ENCODE measurements around the gene ZDHHC5.
"Not testable (repeated sequence)": the region's sequence is repeated elsewhere in the genome, so short reads cannot be mapped to it uniquely, and the experiment has no call there.

ZDHHC5 gene

GRCh38 chr11:57650739-57651090 is 17.2 kb upstream of the ZDHHC5 start:
- peaks cover 5% of the 10 kb centered on the region for H3K4me1 ChIP-seq (ENCODE audit: insufficient read depth, low read length, severe bottlenecking)
- TF ChIP-seq EZH2 (IDR thresholded peaks at IDR 0.05; ENCODE audit: borderline replicate concordance, low read length) (no peak), CTCF (IDR thresholded peaks at IDR 0.05; ENCODE audit: low read length) (no peak)
- H3K9ac ChIP-seq (ENCODE audit: low read length): no peak overlapping the region
- H3K79me2 ChIP-seq (ENCODE audit: insufficient read depth, low read length): no peaks in the 10 kb centered on the region
- no peak overlapping the region for H2AFZ ChIP-seq (ENCODE audit: low read length)
- no peak overlapping the region for H3K27ac ChIP-seq (ENCODE audit: low read depth, low read length, poor library complexity, severe bottlenecking)
- no peaks in the 10 kb centered on the region for H3F3A ChIP-seq (ENCODE audit: insufficient read depth, low read length)
- no peaks in the 10 kb centered on the region for H3K9me3 ChIP-seq (ENCODE audit: low read length)
- H3K4me3 ChIP-seq (ENCODE audit: low read depth, low read length, poor library complexity, severe bottlenecking): no peak overlapping the region
- 0 out of 2 replicates have a peak, but pooled peaks cover 4% of the 10 kb centered on the region for H3K27me3 ChIP-seq (ENCODE audit: insufficient read depth, low read length)
- H3K9me2 ChIP-seq (ENCODE audit: low read depth, low read length): no peaks in the 10 kb centered on the region
- no peaks in the 10 kb centered on the region for H3K36me3 ChIP-seq (ENCODE audit: insufficient read depth, low read length)
- no peak overlapping the region for H3K4me2 ChIP-seq (ENCODE audit: low read length)
- H4K20me1 ChIP-seq (ENCODE audit: insufficient read depth, low read length): no peaks in the 10 kb centered on the region

- H3K27me3 ChIP-seq (ENCODE audit: insufficient read depth, low read length): 0 out of 2 replicates have a peak, but pooled peaks cover 4% of the 10 kb centered on the region
- peaks cover 5% of the 10 kb centered on the region for H3K4me1 ChIP-seq (ENCODE audit: insufficient read depth, low read length, severe bottlenecking)
- H3K79me2 ChIP-seq (ENCODE audit: insufficient read depth, low read length): no peaks in the 10 kb centered on the region
- H3K9me3 ChIP-seq (ENCODE audit: low read length): no peaks in the 10 kb centered on the region
- H4K20me1 ChIP-seq (ENCODE audit: insufficient read depth, low read length): no peaks in the 10 kb centered on the region
- no peaks in the 10 kb centered on the region for H3K36me3 ChIP-seq (ENCODE audit: insufficient read depth, low read length)
- no peak overlapping the region for H3K27ac ChIP-seq (ENCODE audit: low read depth, low read length, poor library complexity, severe bottlenecking)
- no peak overlapping the region for H3K4me3 ChIP-seq (ENCODE audit: low read depth, low read length, poor library complexity, severe bottlenecking)
- no peak overlapping the region for H3K9ac ChIP-seq (ENCODE audit: low read length)
- H3F3A ChIP-seq (ENCODE audit: insufficient read depth, low read length): no peaks in the 10 kb centered on the region
- H3K4me2 ChIP-seq (ENCODE audit: low read length): no peak overlapping the region
- no peaks in the 10 kb centered on the region for H3K9me2 ChIP-seq (ENCODE audit: low read depth, low read length)
- no peak overlapping the region for H2AFZ ChIP-seq (ENCODE audit: low read length)
- TF ChIP-seq CTCF (IDR thresholded peaks at IDR 0.05; ENCODE audit: low read length): no peak
- no peak for TF ChIP-seq EZH2 (IDR thresholded peaks at IDR 0.05; ENCODE audit: borderline replicate concordance, low read length)
Observed at GRCh38 chr11:57651408-57651807, 16.5 kb upstream of the ZDHHC5 start.

GRCh38 chr11:57652230-57652629 is 15.7 kb upstream of the ZDHHC5 start:
- not testable (repeated sequence) for H3F3A ChIP-seq (ENCODE audit: insufficient read depth, low read length); H3K36me3 ChIP-seq (ENCODE audit: insufficient read depth, low read length); H3K4me2 ChIP-seq (ENCODE audit: low read length); H3K4me3 ChIP-seq (ENCODE audit: low read depth, low read length, poor library complexity, severe bottlenecking); H2AFZ ChIP-seq (ENCODE audit: low read length); H3K27ac ChIP-seq (ENCODE audit: low read depth, low read length, poor library complexity, severe bottlenecking); H3K79me2 ChIP-seq (ENCODE audit: insufficient read depth, low read length); H3K9ac ChIP-seq (ENCODE audit: low read length); H3K27me3 ChIP-seq (ENCODE audit: insufficient read depth, low read length); H4K20me1 ChIP-seq (ENCODE audit: insufficient read depth, low read length); H3K9me3 ChIP-seq (ENCODE audit: low read length); H3K9me2 ChIP-seq (ENCODE audit: low read depth, low read length)
- peaks cover 12% of the 10 kb centered on the region for H3K4me1 ChIP-seq (ENCODE audit: insufficient read depth, low read length, severe bottlenecking)

GRCh38 chr11:57652662-57653061 is 15.3 kb upstream of the ZDHHC5 start:
- Histone ChIP-seq H3K4me2 (ENCODE audit: low read length) (no peak overlapping the region), H4K20me1 (ENCODE audit: insufficient read depth, low read length) (no peaks in the 10 kb centered on the region), H3K27me3 (ENCODE audit: insufficient read depth, low read length) (0 out of 2 replicates have a peak, but pooled peaks cover 4% of the 10 kb centered on the region), H3K36me3 (ENCODE audit: insufficient read depth, low read length) (no peaks in the 10 kb centered on the region), H3K4me3 (ENCODE audit: low read depth, low read length, poor library complexity, severe bottlenecking) (no peak overlapping the region), H3K79me2 (ENCODE audit: insufficient read depth, low read length) (peaks cover under 1% of the 10 kb centered on the region; the same call in 1 of the 2 replicates), H2AFZ (ENCODE audit: low read length) (no peak overlapping the region), H3K9me3 (ENCODE audit: low read length) (no peaks in the 10 kb centered on the region), H3K27ac (ENCODE audit: low read depth, low read length, poor library complexity, severe bottlenecking) (no peak overlapping the region), H3F3A (ENCODE audit: insufficient read depth, low read length) (no peaks in the 10 kb centered on the region), H3K4me1 (ENCODE audit: insufficient read depth, low read length, severe bottlenecking) (peaks cover 12% of the 10 kb centered on the region), H3K9ac (ENCODE audit: low read length) (no peak overlapping the region), H3K9me2 (ENCODE audit: low read depth, low read length) (no peaks in the 10 kb centered on the region)
- TF ChIP-seq CTCF (IDR thresholded peaks at IDR 0.05; ENCODE audit: low read length) (no peak), EZH2 (IDR thresholded peaks at IDR 0.05; ENCODE audit: borderline replicate concordance, low read length) (no peak)
